Measurements from ENCODE around the gene SH3D19.
"Not testable (repeated sequence)": the region's sequence is repeated elsewhere in the genome, so short reads cannot be mapped to it uniquely, and the experiment has no call there.

Gene SH3D19

GRCh38 chr4:151099229-151099975, 226.0 kb downstream of the SH3D19 start, which contains the start of gene RPS3A:
TSS of gene RPS3A (plus strand) at chr4:151099628. CDS start at chr4:151099653, 25 bp downstream.
- H3K27me3 ChIP-seq (ENCODE audit: insufficient read depth, low read length), result no peaks in the 10 kb centered on the region
- H3K36me3 ChIP-seq (ENCODE audit: insufficient read depth, low read length), result peaks cover 38% of the 10 kb centered on the region
- peak within 1 kb of the TSS; percentile 98 for H3K4me3 ChIP-seq (ENCODE audit: low read depth, low read length)
- H3K79me2 ChIP-seq (ENCODE audit: control insufficient read depth, insufficient read depth, low read length, unreplicated experiment), result peaks cover 36% of the 10 kb centered on the region
- peak within 1 kb of the TSS; percentile 95 for H2AFZ ChIP-seq (ENCODE audit: low read length, unreplicated experiment)
- H3K27ac ChIP-seq (ENCODE audit: low read depth, low read length), result peak within 1 kb of the TSS; percentile 75
- H3K4me1 ChIP-seq (ENCODE audit: control insufficient read depth, insufficient read depth, low read length, unreplicated experiment), result peaks cover 15% of the 10 kb centered on the region

DNA sequence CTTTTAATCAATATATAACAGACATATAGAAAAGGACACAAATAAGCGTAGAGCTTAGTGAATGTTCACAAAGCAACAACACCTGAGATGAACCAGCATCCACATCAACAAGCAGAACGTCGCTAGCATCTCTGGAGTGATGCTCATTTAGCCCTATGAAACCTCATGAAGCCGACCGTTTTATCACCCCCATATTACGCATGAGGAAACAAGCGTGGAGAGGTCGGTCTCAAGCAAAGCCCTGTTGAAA, 226.5 kb downstream of the SH3D19 start:
- peaks cover 35% of the 10 kb centered on the region for H3K36me3 ChIP-seq (ENCODE audit: insufficient read depth, low read length)
- H3K27me3 ChIP-seq (ENCODE audit: insufficient read depth, low read length), result no peaks in the 10 kb centered on the region

GRCh38 chr4:151097759-151098158, 227.6 kb downstream of the SH3D19 start:
- Histone ChIP-seq H3K4me3 (ENCODE audit: low read depth, low read length) (no peak overlapping the region), H3K4me1 (ENCODE audit: control insufficient read depth, insufficient read depth, low read length, unreplicated experiment) (peaks cover 15% of the 10 kb centered on the region), H3K79me2 (ENCODE audit: control insufficient read depth, insufficient read depth, low read length, unreplicated experiment) (peaks cover 34% of the 10 kb centered on the region), H3K27me3 (ENCODE audit: insufficient read depth, low read length) (no peaks in the 10 kb centered on the region), H3K27ac (ENCODE audit: low read depth, low read length) (no peak overlapping the region), H2AFZ (ENCODE audit: low read length, unreplicated experiment) (no peak overlapping the region), H3K36me3 (ENCODE audit: insufficient read depth, low read length) (peaks cover 24% of the 10 kb centered on the region)

More for the DNA sequence above, 226.5 kb downstream of the SH3D19 start:
- Histone ChIP-seq H3K27ac (ENCODE audit: low read depth, low read length) (peak overlapping the region; percentile 17; the same call in 1 of the 2 replicates), H3K4me3 (ENCODE audit: low read depth, low read length) (peak overlapping the region; percentile 98), H2AFZ (ENCODE audit: low read length, unreplicated experiment) (peak overlapping the region; percentile 95), H3K4me1 (ENCODE audit: control insufficient read depth, insufficient read depth, low read length, unreplicated experiment) (peaks cover 15% of the 10 kb centered on the region), H3K79me2 (ENCODE audit: control insufficient read depth, insufficient read depth, low read length, unreplicated experiment) (peaks cover 36% of the 10 kb centered on the region)

DNA sequence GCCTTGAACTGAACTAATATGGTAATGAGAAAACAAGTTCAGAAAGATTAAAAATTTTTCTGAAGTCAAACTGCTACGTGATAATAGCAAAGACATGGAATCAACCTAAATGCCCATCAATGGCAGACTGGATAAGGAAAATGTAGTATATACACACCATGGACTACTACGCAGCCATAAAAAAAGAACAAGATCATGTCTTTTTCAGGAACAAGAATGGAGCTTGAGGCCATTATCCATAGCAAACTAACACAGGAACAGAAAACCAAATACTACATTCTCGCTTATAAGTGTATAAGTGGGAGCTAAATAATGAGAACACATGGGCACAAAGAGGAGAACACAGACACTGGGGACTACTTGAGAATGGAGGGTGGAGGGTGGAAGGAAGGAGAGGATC, 230.3 kb downstream of the SH3D19 start:
- H2AFZ ChIP-seq (ENCODE audit: low read length, unreplicated experiment), result no peak overlapping the region
- H3K4me1 ChIP-seq (ENCODE audit: control insufficient read depth, insufficient read depth, low read length, unreplicated experiment), result no peaks in the 10 kb centered on the region
- H3K27ac ChIP-seq (ENCODE audit: low read depth, low read length), result no peak overlapping the region
- H3K36me3 ChIP-seq (ENCODE audit: insufficient read depth, low read length), result 0 out of 2 replicates have a peak, but pooled peaks cover under 1% of the 10 kb centered on the region
- H3K79me2 ChIP-seq (ENCODE audit: control insufficient read depth, insufficient read depth, low read length, unreplicated experiment), result peaks cover 8% of the 10 kb centered on the region
- no peaks in the 10 kb centered on the region for H3K27me3 ChIP-seq (ENCODE audit: insufficient read depth, low read length)
- H3K4me3 ChIP-seq (ENCODE audit: low read depth, low read length), result no peak overlapping the region

- no peak overlapping the region for H2AFZ ChIP-seq (ENCODE audit: low read length, unreplicated experiment)
- no peaks in the 10 kb centered on the region for H3K4me1 ChIP-seq (ENCODE audit: control insufficient read depth, insufficient read depth, low read length, unreplicated experiment)
Measured at GRCh38 chr4:151094290-151094751, 231.1 kb downstream of the SH3D19 start.

GRCh38 chr4:151093203-151093602, 232.2 kb downstream of the SH3D19 start:
- no peaks in the 10 kb centered on the region for H3K36me3 ChIP-seq (ENCODE audit: insufficient read depth, low read length)
- no peak overlapping the region for H3K27ac ChIP-seq (ENCODE audit: low read depth, low read length)
- H3K27me3 ChIP-seq (ENCODE audit: insufficient read depth, low read length), result no peaks in the 10 kb centered on the region
- no peaks in the 10 kb centered on the region for H3K79me2 ChIP-seq (ENCODE audit: control insufficient read depth, insufficient read depth, low read length, unreplicated experiment)
- no peak overlapping the region for H2AFZ ChIP-seq (ENCODE audit: low read length, unreplicated experiment)
- no peak overlapping the region for H3K4me3 ChIP-seq (ENCODE audit: low read depth, low read length)
- H3K4me1 ChIP-seq (ENCODE audit: control insufficient read depth, insufficient read depth, low read length, unreplicated experiment), result no peaks in the 10 kb centered on the region

More at GRCh38 chr4:151094290-151094751, 231.1 kb downstream of the SH3D19 start:
- H3K27ac ChIP-seq (ENCODE audit: low read depth, low read length), result no peak overlapping the region
- H3K36me3 ChIP-seq (ENCODE audit: insufficient read depth, low read length), result no peaks in the 10 kb centered on the region
- no peak overlapping the region for H3K4me3 ChIP-seq (ENCODE audit: low read depth, low read length)
- H3K79me2 ChIP-seq (ENCODE audit: control insufficient read depth, insufficient read depth, low read length, unreplicated experiment), result no peaks in the 10 kb centered on the region
- H3K27me3 ChIP-seq (ENCODE audit: insufficient read depth, low read length), result no peaks in the 10 kb centered on the region

- Histone ChIP-seq H3K4me3 (ENCODE audit: low read depth, low read length) (no peak overlapping the region), H3K27me3 (ENCODE audit: insufficient read depth, low read length) (no peaks in the 10 kb centered on the region), H3K27ac (ENCODE audit: low read depth, low read length) (no peak overlapping the region), H3K4me1 (ENCODE audit: control insufficient read depth, insufficient read depth, low read length, unreplicated experiment) (no peaks in the 10 kb centered on the region), H2AFZ (ENCODE audit: low read length, unreplicated experiment) (no peak overlapping the region), H3K79me2 (ENCODE audit: control insufficient read depth, insufficient read depth, low read length, unreplicated experiment) (no peaks in the 10 kb centered on the region), H3K36me3 (ENCODE audit: insufficient read depth, low read length) (no peaks in the 10 kb centered on the region)
Measured at GRCh38 chr4:151092488-151092887, 232.9 kb downstream of the SH3D19 start.

DNA sequence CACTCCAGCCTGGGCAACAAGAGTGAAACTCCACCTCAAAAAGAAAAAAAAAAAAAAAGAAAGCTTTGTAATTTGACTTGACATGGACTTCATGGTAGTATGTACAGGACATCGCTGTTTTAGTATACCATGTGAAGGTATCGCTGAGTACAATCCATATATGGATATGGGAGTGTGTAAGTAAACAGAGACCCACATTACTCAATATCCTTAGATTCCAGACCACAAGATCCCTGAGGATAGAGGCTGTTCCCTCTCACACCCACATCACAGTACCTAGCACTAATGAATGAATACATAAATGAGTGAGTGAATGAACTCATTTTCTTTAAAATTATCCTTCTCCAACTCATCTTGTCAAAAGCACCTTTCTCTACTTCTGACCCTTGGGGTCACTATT, 234.4 kb downstream of the SH3D19 start:
- H2AFZ ChIP-seq (ENCODE audit: low read length, unreplicated experiment), result no peak overlapping the region
- no peaks in the 10 kb centered on the region for H3K79me2 ChIP-seq (ENCODE audit: control insufficient read depth, insufficient read depth, low read length, unreplicated experiment)
- H3K36me3 ChIP-seq (ENCODE audit: insufficient read depth, low read length), result no peaks in the 10 kb centered on the region

DNA sequence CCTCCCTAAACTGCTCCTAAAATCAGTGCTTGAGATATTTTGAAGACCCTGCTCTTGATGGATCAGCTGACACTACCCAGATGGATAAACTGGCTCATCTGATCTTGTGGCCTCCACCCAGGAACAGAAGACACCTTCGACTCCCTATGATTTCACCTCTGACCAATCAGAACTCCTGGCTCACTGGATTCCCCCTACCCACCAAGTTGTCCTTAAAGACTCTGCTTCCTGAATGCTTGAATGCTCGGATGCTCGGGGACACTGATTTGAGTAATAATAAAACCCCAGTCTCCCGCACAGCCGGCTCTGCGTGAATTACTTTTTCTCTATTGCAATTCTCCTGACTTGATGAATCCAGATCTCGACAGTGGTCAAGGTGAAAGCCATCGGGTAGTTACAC, 237.9 kb downstream of the SH3D19 start:
- H2AFZ ChIP-seq (ENCODE audit: low read length, unreplicated experiment), result no peak overlapping the region

More for the DNA sequence above, 234.4 kb downstream of the SH3D19 start:
- H3K27ac ChIP-seq (ENCODE audit: low read depth, low read length), result no peak overlapping the region
- no peaks in the 10 kb centered on the region for H3K27me3 ChIP-seq (ENCODE audit: insufficient read depth, low read length)
- no peak overlapping the region for H3K4me3 ChIP-seq (ENCODE audit: low read depth, low read length)
- no peaks in the 10 kb centered on the region for H3K4me1 ChIP-seq (ENCODE audit: control insufficient read depth, insufficient read depth, low read length, unreplicated experiment)

GRCh38 chr4:151077978-151078377, 247.4 kb downstream of the SH3D19 start:
- H3K79me2 ChIP-seq (ENCODE audit: control insufficient read depth, insufficient read depth, low read length, unreplicated experiment); H3K27me3 ChIP-seq (ENCODE audit: insufficient read depth, low read length); H3K27ac ChIP-seq (ENCODE audit: low read depth, low read length); H2AFZ ChIP-seq (ENCODE audit: low read length, unreplicated experiment); H3K4me3 ChIP-seq (ENCODE audit: low read depth, low read length); H3K4me1 ChIP-seq (ENCODE audit: control insufficient read depth, insufficient read depth, low read length, unreplicated experiment); H3K36me3 ChIP-seq (ENCODE audit: insufficient read depth, low read length): not testable (repeated sequence)

More for the DNA sequence above, 237.9 kb downstream of the SH3D19 start:
- H3K36me3 ChIP-seq (ENCODE audit: insufficient read depth, low read length), result no peaks in the 10 kb centered on the region
- no peak overlapping the region for H3K4me3 ChIP-seq (ENCODE audit: low read depth, low read length)
- no peak overlapping the region for H3K27ac ChIP-seq (ENCODE audit: low read depth, low read length)
- no peaks in the 10 kb centered on the region for H3K79me2 ChIP-seq (ENCODE audit: control insufficient read depth, insufficient read depth, low read length, unreplicated experiment)
- H3K27me3 ChIP-seq (ENCODE audit: insufficient read depth, low read length), result no peaks in the 10 kb centered on the region
- no peaks in the 10 kb centered on the region for H3K4me1 ChIP-seq (ENCODE audit: control insufficient read depth, insufficient read depth, low read length, unreplicated experiment)

DNA sequence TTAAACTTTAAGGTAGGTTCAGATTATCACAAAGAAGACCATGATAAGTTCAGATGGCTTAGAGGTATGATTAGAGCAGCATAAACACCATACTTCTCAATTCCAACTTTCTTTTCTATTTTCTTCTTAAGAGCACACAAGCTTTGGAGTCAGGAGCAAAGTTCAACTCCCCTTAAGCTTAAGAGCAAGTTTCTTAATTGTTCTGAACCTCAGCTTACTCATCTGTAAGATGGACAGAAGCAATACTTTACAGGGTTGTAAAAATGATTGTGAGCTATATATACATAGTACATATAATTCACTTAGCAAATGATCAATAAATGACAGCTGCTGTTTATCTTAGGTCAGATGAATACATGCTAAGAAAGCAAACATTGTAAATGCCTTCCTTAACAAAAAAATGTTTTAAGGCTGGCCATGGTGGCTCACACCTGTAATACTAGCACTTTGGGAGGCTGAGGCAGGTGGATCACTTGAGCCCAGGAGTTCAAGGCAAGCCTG, 250.9 kb downstream of the SH3D19 start:
- H3K27ac ChIP-seq (ENCODE audit: low read depth, low read length), result no peak overlapping the region
- H3K27me3 ChIP-seq (ENCODE audit: insufficient read depth, low read length), result no peaks in the 10 kb centered on the region
- H3K4me3 ChIP-seq (ENCODE audit: low read depth, low read length), result no peak overlapping the region
- no peaks in the 10 kb centered on the region for H3K79me2 ChIP-seq (ENCODE audit: control insufficient read depth, insufficient read depth, low read length, unreplicated experiment)
- no peak overlapping the region for H2AFZ ChIP-seq (ENCODE audit: low read length, unreplicated experiment)
- no peaks in the 10 kb centered on the region for H3K36me3 ChIP-seq (ENCODE audit: insufficient read depth, low read length)
- no peaks in the 10 kb centered on the region for H3K4me1 ChIP-seq (ENCODE audit: control insufficient read depth, insufficient read depth, low read length, unreplicated experiment)
